Activated naive CD8-positive, alpha-beta T cell (primary cell): ENCODE measurements around the gene MUC4.
"Not testable (repeated sequence)": the region's sequence is repeated elsewhere in the genome, so short reads cannot be mapped to it uniquely, and the experiment has no call there.

Experiments
- H3K27ac Mint-ChIP-seq: one replicate; pipeline ENCODE4 v1.8.0; 2021; ENCODE audit warnings: mixed read lengths
- H3K27me3 Mint-ChIP-seq: one replicate; pipeline ENCODE4 v1.8.0; 2021; ENCODE audit warnings: mixed read lengths
- H3K36me3 Mint-ChIP-seq: one replicate; pipeline ENCODE4 v1.8.0; 2021; ENCODE audit warnings: mixed read lengths
- H3K4me1 Mint-ChIP-seq: one replicate; pipeline ENCODE4 v1.8.0; 2021; ENCODE audit warnings: low read depth, mixed read lengths
- H3K4me3 Mint-ChIP-seq: one replicate; pipeline ENCODE4 v1.8.0; 2021; ENCODE audit warnings: mild to moderate bottlenecking, mixed read lengths
- H3K9me3 Mint-ChIP-seq: one replicate; pipeline ENCODE4 v1.8.0; 2021; ENCODE audit warnings: low read depth, mixed read lengths

Gene MUC4

GRCh38 chr3:195739561-195740111 lies 72.1 kb downstream of the MUC4 start:
- Mint-ChIP-seq H3K4me3 (no peak overlapping the region), H3K4me1 (no peaks in the 10 kb centered on the region), H3K27me3 (no peaks in the 10 kb centered on the region), H3K27ac (no peak overlapping the region), H3K9me3 (no peaks in the 10 kb centered on the region), H3K36me3 (peaks cover 13% of the 10 kb centered on the region)

- Mint-ChIP-seq H3K27me3 (no peaks in the 10 kb centered on the region), H3K9me3 (no peaks in the 10 kb centered on the region), H3K4me3 (no peak overlapping the region), H3K36me3 (peaks cover 15% of the 10 kb centered on the region), H3K4me1 (no peaks in the 10 kb centered on the region), H3K27ac (no peak overlapping the region)
These were observed 73.3 kb downstream of the MUC4 start for GRCh38 chr3:195738274-195739044.

- H3K36me3 Mint-ChIP-seq, result peaks cover 20% of the 10 kb centered on the region
- not testable (repeated sequence) for H3K4me3 Mint-ChIP-seq, H3K27ac Mint-ChIP-seq, H3K9me3 Mint-ChIP-seq, H3K27me3 Mint-ChIP-seq, H3K4me1 Mint-ChIP-seq
These were observed 73.9 kb downstream of the MUC4 start for GRCh38 chr3:195737782-195738181.

GRCh38 chr3:195736866-195737490 lies 74.8 kb downstream of the MUC4 start:
- Mint-ChIP-seq H3K4me3 (no peak overlapping the region), H3K27me3 (no peaks in the 10 kb centered on the region), H3K9me3 (no peaks in the 10 kb centered on the region), H3K36me3 (peaks cover 21% of the 10 kb centered on the region), H3K4me1 (no peaks in the 10 kb centered on the region), H3K27ac (no peak overlapping the region)

GRCh38 chr3:195735036-195735695 lies 76.6 kb downstream of the MUC4 start:
- Mint-ChIP-seq H3K4me1 (no peaks in the 10 kb centered on the region), H3K4me3 (no peak overlapping the region), H3K27ac (no peak overlapping the region)

GRCh38 chr3:195732940-195733339 lies 78.8 kb downstream of the MUC4 start:
- no peaks in the 10 kb centered on the region for H3K4me1 Mint-ChIP-seq
- no peaks in the 10 kb centered on the region for H3K27me3 Mint-ChIP-seq
- H3K27ac Mint-ChIP-seq, result no peak overlapping the region
- H3K4me3 Mint-ChIP-seq, result no peak overlapping the region
- H3K9me3 Mint-ChIP-seq, result no peaks in the 10 kb centered on the region
- peaks cover 29% of the 10 kb centered on the region for H3K36me3 Mint-ChIP-seq

More at GRCh38 chr3:195735036-195735695, 76.6 kb downstream of the MUC4 start:
- H3K36me3 Mint-ChIP-seq, result peaks cover 29% of the 10 kb centered on the region
- no peaks in the 10 kb centered on the region for H3K27me3 Mint-ChIP-seq
- no peaks in the 10 kb centered on the region for H3K9me3 Mint-ChIP-seq

- H3K9me3 Mint-ChIP-seq, result no peaks in the 10 kb centered on the region
- no peak overlapping the region for H3K27ac Mint-ChIP-seq
- no peak overlapping the region for H3K4me3 Mint-ChIP-seq
- peaks cover 24% of the 10 kb centered on the region for H3K36me3 Mint-ChIP-seq
- H3K27me3 Mint-ChIP-seq, result no peaks in the 10 kb centered on the region
- no peaks in the 10 kb centered on the region for H3K4me1 Mint-ChIP-seq
These were observed 80.3 kb downstream of the MUC4 start for GRCh38 chr3:195731356-195731905.

- H3K4me3 Mint-ChIP-seq, result no peak overlapping the region
These were observed 82.1 kb downstream of the MUC4 start for GRCh38 chr3:195729476-195730251.

GRCh38 chr3:195728789-195729188 lies 82.9 kb downstream of the MUC4 start:
- not testable (repeated sequence) for H3K27ac Mint-ChIP-seq, H3K4me1 Mint-ChIP-seq, H3K4me3 Mint-ChIP-seq, H3K9me3 Mint-ChIP-seq, H3K27me3 Mint-ChIP-seq
- H3K36me3 Mint-ChIP-seq, result peaks cover 16% of the 10 kb centered on the region

More at GRCh38 chr3:195729476-195730251, 82.1 kb downstream of the MUC4 start:
- Mint-ChIP-seq H3K36me3 (peaks cover 16% of the 10 kb centered on the region), H3K27ac (no peak overlapping the region), H3K9me3 (no peaks in the 10 kb centered on the region), H3K27me3 (no peaks in the 10 kb centered on the region), H3K4me1 (no peaks in the 10 kb centered on the region)

GRCh38 chr3:195727606-195728195 lies 84.0 kb downstream of the MUC4 start:
- Mint-ChIP-seq H3K9me3 (no peaks in the 10 kb centered on the region), H3K4me3 (no peak overlapping the region), H3K27ac (no peak overlapping the region), H3K4me1 (no peaks in the 10 kb centered on the region), H3K27me3 (no peaks in the 10 kb centered on the region), H3K36me3 (peaks cover 7% of the 10 kb centered on the region)

- not testable (repeated sequence) for H3K27me3 Mint-ChIP-seq, H3K9me3 Mint-ChIP-seq, H3K4me3 Mint-ChIP-seq, H3K36me3 Mint-ChIP-seq, H3K4me1 Mint-ChIP-seq, H3K27ac Mint-ChIP-seq
These were observed 85.6 kb downstream of the MUC4 start for GRCh38 chr3:195725916-195726740.

- not testable (repeated sequence) for H3K4me1 Mint-ChIP-seq, H3K27me3 Mint-ChIP-seq, H3K4me3 Mint-ChIP-seq, H3K36me3 Mint-ChIP-seq, H3K9me3 Mint-ChIP-seq, H3K27ac Mint-ChIP-seq
These were observed 87.4 kb downstream of the MUC4 start for GRCh38 chr3:195724363-195724762.

GRCh38 chr3:195722996-195723345 lies 88.8 kb downstream of the MUC4 start:
- not testable (repeated sequence) for H3K36me3 Mint-ChIP-seq, H3K4me1 Mint-ChIP-seq, H3K9me3 Mint-ChIP-seq, H3K27me3 Mint-ChIP-seq, H3K27ac Mint-ChIP-seq, H3K4me3 Mint-ChIP-seq
